Bronchial epithelial cell (primary cell): ENCODE measurements around the gene PRR20D. TPM values are rescaled to one million over a fixed set of nuclear protein-coding genes. Genes with fewer than 3 reads are reported as not detected.
"Not testable (repeated sequence)": the region's sequence is repeated elsewhere in the genome, so short reads cannot be mapped to it uniquely, and the experiment has no call there.

Experiments used
- DNase-seq: peaks from one replicate; pipeline ENCODE4 v3.0.0-alpha.2; 2010; ENCODE audit warnings: low read depth
- FAIRE-seq: peaks from 2 replicates; lab custom pipeline; 2011; peaks lifted over from hg19 to GRCh38; lab: Jason Lieb, UNC
- H3K27me3 ChIP-seq: 2 replicates; pipeline ENCODE4 v1.5.1; 2011; ENCODE audit warnings: low read length; ENCODE audit not compliant: control insufficient read depth, insufficient read depth
- H3K36me3 ChIP-seq: 2 replicates; pipeline ENCODE4 v1.5.1; 2011; ENCODE audit warnings: low read length; ENCODE audit not compliant: control insufficient read depth, insufficient read depth
- H3K4me3 ChIP-seq: 2 replicates; pipeline ENCODE4 v1.5.1; 2011; ENCODE audit warnings: mild to moderate bottlenecking, low read depth, low read length, control low read depth
- CTCF ChIP-seq: IDR thresholded peaks from 2 replicates; pipeline ENCODE4 v1.5.1; 2011; ENCODE audit warnings: mild to moderate bottlenecking, moderate library complexity, low read length, control low read depth, inconsistent platforms; ENCODE audit not compliant: insufficient read depth, severe bottlenecking
- total RNA-seq: library from RNA; depleted of rRNA; stranded (reverse); fragments of >200 nt; gene quantifications from 2 replicates; pipeline ENCODE4 v1.2.1, GENCODE V29; 2014

The PRR20D gene
- total RNA-seq, 1 donor from 2014 or later, result not detected

- TF ChIP-seq CTCF, result no peak
- no peak overlapping the region for H3K4me3 ChIP-seq
- DNase-seq (no peak), FAIRE-seq (no peak)
- H3K36me3 ChIP-seq, result no peaks in the 10 kb centered on the region
- no peaks in the 10 kb centered on the region for H3K27me3 ChIP-seq
These were observed 21.4 kb upstream of the PRR20D start for GRCh38 chr13:57138988-57139387.

GRCh38 chr13:57139781-57140180 lies 20.7 kb upstream of the PRR20D start:
- not testable (repeated sequence) for H3K4me3 ChIP-seq, DNase-seq, H3K27me3 ChIP-seq, FAIRE-seq, H3K36me3 ChIP-seq

DNA sequence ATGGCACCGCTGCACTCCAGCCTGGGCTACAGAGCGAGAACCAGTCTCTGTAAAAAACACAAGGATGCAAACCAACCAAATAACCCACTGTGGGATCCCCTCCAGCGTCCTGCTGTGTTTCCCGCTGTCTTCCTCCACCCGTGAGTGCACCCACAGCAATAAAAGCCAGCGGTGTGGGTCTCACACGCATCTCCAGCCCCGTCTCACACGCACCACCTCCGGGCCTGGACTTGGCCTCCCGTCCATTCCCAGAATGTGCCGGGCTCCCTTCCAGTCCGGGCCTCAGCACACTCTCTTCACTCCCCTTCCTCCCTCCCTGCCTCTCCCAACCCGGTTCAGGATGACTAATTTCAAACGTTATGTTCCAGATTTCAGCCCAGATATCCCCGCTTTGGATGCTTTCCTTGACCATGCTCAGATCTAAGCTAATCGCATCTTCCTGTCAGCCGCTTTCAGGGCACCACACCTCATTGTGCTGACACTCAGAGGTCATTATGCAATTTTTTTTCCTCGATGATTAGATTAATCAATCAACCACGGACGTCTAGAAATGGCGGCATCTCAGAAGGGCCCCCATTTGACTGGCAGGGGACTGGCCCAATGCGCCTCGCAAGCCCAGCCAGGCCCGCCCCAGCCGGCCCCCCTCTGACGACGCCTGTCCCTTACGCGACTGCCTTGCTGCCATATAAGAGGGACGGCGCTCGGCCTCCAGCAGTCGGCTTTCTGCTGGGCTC lies 20.0 kb upstream of the PRR20D start, which contains the start of gene PRR20A:
Gene PRR20A (plus strand): TSS at position 684 of the 734 bp plus-strand sequence. CDS start 387 bp downstream, outside the sequence.
- H3K36me3 ChIP-seq, DNase-seq, H3K4me3 ChIP-seq, H3K27me3 ChIP-seq, FAIRE-seq: not testable (repeated sequence)

GRCh38 chr13:57147188-57147587 lies 13.2 kb upstream of the PRR20D start, which contains the start of gene PRR20B:
TSS of gene PRR20B (plus strand) at chr13:57147488. CDS start at chr13:57147875, 387 bp downstream.
- FAIRE-seq, H3K27me3 ChIP-seq, DNase-seq, H3K36me3 ChIP-seq, H3K4me3 ChIP-seq: not testable (repeated sequence)

GRCh38 chr13:57148106-57148505 lies 12.3 kb upstream of the PRR20D start:
- not testable (repeated sequence) for H3K36me3 ChIP-seq, H3K4me3 ChIP-seq, H3K27me3 ChIP-seq, DNase-seq, FAIRE-seq

DNA sequence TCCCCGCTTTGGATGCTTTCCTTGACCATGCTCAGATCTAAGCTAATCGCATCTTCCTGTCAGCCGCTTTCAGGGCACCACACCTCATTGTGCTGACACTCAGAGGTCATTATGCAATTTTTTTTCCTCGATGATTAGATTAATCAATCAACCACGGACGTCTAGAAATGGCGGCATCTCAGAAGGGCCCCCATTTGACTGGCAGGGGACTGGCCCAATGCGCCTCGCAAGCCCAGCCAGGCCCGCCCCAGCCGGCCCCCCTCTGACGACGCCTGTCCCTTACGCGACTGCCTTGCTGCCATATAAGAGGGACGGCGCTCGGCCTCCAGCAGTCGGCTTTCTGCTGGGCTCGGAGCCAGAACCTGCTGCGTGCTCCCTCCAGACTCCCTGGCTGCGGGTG lies 6.7 kb upstream of the PRR20D start, which contains the start of gene PRR20C:
Gene PRR20C (plus strand): TSS at position 301 of the 400 bp plus-strand sequence. CDS start 387 bp downstream, outside the sequence.
- not testable (repeated sequence) for H3K27me3 ChIP-seq, DNase-seq, FAIRE-seq, H3K4me3 ChIP-seq, H3K36me3 ChIP-seq

DNA sequence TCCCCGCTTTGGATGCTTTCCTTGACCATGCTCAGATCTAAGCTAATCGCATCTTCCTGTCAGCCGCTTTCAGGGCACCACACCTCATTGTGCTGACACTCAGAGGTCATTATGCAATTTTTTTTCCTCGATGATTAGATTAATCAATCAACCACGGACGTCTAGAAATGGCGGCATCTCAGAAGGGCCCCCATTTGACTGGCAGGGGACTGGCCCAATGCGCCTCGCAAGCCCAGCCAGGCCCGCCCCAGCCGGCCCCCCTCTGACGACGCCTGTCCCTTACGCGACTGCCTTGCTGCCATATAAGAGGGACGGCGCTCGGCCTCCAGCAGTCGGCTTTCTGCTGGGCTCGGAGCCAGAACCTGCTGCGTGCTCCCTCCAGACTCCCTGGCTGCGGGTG lies 6.5 kb downstream of the PRR20D start, which contains the start of gene PRR20E:
Gene PRR20E (plus strand): TSS at position 301 of the 400 bp plus-strand sequence. CDS start 387 bp downstream, outside the sequence.
- DNase-seq, H3K36me3 ChIP-seq, H3K27me3 ChIP-seq, H3K4me3 ChIP-seq, FAIRE-seq: not testable (repeated sequence)

DNA sequence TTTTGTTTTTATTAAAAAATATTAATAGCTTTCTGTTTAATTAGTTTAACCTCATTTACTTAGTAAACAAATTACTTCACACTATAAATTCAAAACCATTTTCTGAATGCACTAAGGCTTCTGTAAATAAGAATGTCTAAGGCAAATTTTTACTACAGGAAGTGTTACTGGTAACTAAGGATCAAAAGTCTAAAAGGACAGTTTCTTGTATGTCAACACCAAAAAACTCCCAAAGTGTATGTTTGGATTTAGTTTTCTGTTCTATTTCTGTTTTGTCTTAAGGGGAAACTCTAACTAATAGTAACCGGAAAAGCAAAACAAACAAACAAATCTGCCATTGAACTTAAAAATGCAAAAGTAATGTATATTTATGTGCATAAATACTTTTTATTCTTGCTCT lies 31.2 kb downstream of the PRR20D start:
- Histone ChIP-seq H3K36me3 (no peaks in the 10 kb centered on the region), H3K4me3 (no peak overlapping the region), H3K27me3 (no peaks in the 10 kb centered on the region)
- TF ChIP-seq CTCF, result no peak
- FAIRE-seq, result no peak
- DNase-seq, result no peak
